HG02852 (cell line): Measurements from ENCODE around the gene ATP5IF1.

ENCODE experiments used
- ATAC-seq: cut with Tn5 transposase; IDR thresholded peaks from one replicate; pipeline ENCODE4 v1.9.1; 2021; ENCODE audit warnings: mild to moderate bottlenecking, moderate library complexity; ENCODE audit not compliant: unreplicated experiment

Gene ATP5IF1

DNA sequence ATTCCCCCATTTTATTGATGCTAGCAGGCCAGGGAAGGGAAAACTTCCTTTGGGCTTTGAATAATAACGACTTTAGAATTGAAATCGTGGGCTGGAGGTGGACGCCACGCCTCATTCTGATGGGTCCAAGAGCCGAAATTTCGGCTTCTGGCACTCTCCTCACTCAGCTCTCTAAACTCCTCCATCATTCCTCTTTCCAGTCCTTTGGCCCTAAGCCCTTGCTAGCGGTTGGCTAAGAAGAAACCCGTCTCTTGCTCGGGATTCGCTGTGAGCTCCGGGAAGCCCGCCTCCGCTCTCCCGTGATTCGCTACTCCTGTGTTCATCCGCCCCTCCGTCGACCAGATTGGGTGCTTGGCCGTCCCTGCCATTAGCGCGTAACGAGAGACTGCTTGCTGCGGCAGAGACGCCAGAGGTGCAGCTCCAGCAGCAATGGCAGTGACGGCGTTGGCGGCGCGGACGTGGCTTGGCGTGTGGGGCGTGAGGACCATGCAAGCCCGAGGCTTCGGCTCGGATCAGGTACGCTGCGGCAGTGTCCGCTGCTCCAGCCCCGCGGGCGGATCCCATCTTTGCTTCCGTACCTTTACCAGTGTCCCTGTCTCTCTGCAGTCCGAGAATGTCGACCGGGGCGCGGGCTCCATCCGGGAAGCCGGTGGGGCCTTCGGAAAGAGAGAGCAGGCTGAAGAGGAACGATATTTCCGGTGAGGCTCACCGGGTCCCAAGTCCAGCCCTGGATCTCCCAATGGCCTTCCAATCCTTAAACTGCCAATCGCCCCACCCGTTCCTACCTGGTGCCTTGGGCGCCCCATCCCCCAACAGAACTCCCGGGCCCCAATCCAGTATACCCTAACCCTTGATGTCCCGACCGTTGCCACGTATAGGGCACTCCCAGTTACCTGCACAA is at the start of gene ATP5IF1:
ATP5IF1 (plus strand) TSS at position 370 of the 901 bp plus-strand sequence; CDS start at position 430, 60 bp downstream.
- ATAC-seq = peak; percentile 84

DNA sequence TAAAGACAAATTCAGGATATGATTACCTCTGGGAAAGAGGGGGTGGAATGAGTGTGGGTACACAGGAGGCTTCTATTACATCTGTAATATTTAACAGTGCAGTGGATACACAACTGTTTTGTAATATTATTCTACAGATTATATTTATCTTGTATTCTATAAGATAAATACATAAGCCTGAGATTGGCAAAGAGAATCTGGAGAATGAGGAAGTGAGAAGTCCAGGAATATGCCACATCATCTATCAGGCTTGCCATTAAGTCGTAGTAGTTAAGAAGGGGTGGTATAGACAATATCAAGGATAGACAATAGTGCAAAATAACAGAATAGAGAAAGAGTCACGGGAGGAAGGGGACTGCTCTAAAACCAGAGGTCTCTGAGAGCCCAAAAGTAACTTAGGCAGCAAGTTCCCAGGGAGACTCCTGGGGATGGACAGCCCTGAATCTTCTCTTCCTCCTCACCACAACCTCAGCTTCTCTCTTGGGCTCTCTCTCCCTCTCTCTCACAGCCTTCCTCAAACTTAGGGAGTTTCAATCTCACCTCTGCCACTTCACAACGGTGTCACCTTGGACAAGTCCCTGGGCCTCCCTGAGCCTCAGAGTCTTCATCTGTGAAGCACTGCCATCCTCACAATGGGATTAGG is 45.5 kb upstream of the ATP5IF1 start:
- no peak for ATAC-seq

DNA sequence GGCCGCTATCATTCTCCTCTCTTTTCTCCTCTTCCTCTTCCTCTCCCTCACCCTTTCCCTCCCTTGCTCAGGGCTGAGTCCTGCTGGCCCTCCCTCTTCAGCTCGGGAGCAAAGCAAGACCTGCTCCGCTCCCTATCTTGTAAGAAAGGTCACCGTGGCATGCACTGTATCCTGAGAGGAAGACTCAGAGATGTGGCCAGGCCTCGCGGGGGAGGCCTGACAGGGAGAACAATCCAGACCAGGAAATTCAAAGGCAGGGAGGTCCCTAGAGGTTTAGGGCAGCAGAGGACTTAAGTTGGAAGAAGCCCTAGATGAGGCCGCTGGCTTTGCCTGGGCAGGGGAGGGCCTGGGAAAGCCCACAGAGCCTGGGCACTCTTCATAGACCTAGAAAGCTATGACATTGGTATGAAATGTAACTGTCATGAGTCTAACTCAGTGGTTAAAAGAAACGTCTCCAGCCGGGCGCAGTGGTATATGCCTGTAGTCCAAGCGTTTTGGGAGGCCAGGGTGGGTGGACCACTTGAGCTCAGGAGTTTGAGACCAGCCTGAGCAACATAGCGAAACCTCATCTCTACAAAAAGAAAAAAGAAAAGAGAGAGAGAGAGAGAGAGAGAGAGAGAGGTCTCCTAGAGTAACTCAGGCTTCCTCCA is 44.8 kb upstream of the ATP5IF1 start:
- no peak for ATAC-seq

DNA sequence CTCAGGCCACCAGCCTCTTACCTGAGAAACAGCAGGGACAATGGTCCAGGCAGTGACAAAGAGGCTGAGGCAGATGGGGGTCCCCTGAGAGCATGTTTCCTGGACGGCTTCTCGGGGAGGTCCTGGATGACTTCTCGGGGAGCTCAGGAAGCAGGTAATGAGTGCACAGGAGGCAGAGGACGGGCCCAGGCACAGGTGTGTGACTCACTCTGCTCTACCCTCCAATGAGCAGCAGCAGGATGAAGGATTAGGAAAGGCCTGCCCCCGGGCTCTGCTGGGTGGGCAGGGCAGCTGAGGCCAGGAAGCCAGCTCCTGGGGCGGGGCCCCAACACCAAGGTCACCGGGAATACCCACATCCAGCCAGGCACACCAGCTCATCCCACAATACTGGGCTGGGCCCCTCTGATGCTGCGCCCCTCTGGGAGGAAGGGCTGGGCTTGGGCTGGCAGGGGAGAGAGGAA is 42.2 kb upstream of the ATP5IF1 start:
- no peak for ATAC-seq

DNA sequence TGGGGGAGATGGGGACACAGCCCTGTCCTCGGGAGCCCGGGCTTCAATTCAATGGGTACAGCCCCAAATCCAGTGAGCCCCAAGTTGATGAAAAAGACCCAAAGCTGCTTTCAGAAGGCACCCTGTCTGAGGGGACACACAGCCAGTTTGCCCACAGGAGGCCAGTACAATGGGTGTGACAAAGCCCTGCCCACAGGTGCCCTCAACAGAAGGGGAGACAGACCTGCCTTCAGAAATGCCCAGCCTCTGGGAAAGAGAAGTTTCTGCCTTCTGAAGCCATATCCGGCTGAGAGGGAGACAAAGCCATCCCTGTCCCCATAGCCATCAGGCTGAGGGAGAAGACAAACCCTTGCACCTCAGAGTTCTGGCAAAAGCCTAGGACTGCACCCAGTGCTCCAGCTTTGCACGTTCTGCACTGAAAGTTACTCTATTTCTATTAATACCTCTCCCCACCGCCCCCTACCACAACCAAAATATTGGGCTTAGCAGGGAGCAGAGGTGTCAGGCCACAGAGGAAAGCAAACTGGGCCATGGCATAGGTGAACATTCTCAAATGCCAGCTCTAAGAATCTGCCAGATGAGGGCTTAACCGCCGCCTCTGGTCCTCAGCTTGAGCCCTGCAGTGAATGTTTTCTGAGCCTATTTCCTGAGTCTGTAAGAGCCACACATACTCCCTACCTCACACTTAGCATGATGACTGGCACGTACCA is 41.4 kb upstream of the ATP5IF1 start:
- no peak for ATAC-seq

DNA sequence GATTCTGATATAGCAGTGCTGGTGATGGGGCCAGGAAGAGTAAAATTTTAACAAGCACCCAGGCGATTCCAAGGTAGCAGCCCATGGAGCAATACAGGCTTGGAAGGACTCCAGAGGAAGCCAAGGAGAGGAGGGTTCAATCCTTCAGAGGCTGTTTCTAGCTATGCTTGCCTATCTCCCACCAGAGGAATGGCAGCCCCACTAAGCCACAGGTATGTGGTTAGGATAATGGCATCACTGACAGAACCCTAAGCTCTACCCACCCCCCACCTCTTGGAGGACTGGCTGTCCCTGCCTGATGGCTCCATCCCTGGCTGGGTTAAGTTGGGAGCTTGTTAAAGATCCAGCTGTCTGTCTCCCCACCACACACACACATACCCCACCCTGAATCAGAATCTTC is 40.1 kb upstream of the ATP5IF1 start:
- ATAC-seq = no peak

DNA sequence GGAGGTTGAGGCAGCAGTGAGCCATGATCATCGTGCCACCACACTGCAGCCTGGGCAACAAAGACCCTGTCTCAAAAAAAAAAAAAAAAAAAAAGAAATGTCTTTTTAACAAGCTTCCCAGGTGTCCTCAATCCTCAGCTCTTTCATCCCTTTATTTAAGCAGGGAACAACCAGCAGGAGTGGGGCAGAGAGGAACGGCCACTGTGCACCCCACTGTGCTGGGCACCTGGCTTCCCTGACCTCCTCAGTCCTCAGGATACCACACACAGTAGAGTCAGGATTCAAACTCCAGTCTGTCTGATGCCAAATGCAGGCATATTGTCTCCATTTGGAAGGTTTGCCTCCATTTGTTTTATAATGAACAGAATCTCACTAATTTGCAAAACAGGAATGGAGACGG is 39.6 kb upstream of the ATP5IF1 start:
- ATAC-seq = no peak

DNA sequence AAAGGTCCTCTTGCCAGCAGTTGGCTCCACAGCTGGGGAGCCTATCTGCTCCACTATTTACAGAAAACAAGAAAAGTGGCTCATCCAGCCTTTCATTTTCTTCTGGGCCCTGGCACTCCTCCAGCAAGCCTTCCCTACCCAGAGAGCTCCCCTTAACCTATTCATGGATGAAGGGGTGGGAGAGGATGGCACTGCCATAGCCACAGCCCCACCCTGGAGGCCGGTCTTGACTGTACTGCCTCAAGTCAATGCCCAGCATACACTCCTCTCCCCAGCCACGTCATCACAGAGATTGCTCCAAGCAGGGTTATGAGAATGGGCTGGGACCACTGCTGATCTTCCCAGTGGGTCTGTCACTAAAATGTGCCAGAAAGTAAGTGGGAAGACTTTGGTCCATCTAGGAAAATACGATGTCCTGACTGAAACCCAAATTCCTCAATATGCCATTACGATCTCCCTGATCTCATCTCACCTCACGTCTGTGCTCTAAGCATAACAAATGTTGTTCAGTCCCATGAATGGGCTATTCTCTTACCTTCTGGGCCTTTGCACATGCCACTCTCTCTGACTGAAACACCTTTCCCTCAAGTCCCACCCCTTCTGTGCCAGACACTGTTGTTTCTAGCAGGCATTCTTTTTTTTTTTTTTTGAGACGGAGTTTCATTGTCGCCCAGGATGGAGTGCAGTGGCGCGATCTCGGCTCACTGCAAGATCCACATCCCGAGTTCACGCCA is 38.1 kb upstream of the ATP5IF1 start:
- no peak for ATAC-seq

DNA sequence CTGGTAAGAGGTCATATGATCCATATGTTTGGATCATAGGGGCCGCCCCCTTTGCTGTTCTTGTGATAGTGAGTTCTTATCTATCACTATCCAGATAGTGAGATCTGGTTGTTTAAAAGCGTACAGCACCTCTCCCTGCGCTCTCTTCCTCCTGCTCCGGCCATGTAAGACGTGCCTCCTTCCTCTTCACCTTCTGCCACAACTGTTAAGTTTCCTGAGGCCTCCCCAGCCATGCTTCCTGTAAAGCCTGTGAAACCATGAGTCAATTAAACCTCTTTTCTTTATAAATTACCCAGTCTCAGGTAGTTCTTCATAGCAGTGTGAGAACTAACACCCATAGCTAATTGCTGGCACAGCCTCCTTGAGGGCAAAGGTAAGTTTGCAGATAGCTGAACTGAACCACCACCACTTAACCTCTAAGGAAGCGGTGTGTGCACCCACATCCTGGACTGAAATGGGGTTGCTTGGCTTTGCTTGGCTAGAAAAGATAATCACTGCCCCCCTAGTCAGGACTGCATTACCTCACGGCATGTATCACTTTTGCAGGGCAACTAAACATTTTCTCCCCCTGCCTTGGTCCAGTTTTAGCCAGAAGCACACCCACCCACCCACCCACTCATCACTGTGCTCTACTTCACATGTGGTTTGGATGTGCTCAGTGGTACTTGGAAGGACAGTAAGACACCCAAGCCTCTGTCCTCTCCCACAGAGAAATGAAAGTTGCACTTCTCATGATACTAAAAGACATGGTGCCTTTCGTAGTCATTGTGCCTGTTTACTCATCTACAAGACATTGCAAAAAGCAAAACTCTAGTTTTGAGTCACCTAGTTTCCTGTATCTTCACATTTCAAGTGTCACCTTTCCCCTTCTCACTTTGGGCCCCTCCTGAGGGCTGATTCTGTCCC is 36.3 kb upstream of the ATP5IF1 start:
- peak; percentile 85 for ATAC-seq

DNA sequence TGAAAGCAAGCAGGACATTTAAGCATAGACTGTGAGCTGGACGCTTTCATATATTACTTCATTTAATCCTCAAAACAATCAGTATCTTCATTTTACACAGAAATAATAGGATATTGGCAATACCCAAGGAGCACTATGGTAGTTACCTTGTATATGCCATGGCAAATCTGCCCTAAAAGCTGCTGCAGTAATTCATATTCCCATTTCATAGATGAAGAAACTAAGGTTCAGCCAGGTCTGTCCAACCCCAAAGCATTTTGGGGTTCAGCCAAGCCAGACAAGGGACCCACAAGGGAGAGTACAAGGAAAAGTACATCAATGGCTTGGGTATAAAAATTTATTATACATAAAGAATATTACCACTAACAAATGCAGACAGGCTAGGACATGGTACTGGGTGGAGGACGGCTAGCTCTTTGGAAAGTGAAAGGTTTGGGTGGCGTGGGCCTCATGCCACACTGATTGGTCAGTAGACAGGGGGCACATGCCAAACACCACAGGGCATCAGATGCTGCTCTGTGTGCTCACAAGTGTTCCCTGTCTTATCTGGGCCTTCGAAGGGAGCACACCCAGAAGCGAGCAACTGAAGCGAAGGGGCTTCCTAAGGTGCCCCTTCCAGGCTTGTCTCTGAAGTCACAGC is 35.6 kb upstream of the ATP5IF1 start:
- ATAC-seq = no peak

DNA sequence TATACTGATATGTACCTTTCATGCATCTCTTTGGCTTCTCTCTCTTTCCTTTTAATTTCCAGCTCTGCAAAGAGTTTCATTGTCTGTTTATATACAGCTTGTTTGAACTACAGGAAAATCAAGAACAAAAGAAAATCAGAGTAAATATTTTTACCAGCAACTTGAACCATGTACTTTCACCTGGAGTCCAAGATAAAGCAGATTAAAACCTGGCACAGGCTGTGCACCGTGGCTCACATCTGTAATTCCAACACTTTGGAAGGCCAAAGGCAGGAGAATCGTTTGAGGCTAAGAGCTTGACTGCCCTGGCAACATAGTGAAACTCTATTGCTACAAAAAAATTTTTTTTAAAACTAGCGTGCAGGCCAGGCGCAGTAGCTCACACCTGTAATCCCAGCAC is 30.7 kb upstream of the ATP5IF1 start:
- ATAC-seq = no peak

DNA sequence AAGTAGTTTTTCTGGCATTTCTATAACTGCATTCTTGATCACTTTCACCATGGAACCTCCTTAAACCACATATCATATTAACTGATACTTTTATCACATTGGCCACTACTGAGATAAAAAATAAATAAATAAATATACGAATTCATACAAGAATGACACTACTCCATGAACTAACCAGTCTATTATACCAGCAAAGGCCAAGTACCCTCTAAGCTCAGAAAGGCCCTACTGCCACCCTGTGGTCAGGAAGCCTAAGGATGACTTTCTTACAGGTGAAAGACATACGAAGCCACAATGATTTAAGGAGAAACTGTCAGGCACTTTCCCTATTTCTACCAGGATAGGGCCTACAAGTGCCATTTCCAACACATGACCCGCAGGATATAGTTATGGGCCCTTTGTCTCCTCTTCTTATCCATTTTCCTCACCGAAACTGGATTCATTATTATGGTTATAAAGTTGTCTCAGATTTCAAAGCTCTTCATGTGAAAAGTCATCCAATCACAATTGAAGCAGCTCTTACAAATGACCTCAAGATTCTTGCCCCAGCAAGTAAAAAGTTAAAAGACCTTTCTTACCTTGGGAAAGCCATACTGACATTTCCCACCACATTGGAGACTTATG is 27.0 kb upstream of the ATP5IF1 start:
- no peak for ATAC-seq

DNA sequence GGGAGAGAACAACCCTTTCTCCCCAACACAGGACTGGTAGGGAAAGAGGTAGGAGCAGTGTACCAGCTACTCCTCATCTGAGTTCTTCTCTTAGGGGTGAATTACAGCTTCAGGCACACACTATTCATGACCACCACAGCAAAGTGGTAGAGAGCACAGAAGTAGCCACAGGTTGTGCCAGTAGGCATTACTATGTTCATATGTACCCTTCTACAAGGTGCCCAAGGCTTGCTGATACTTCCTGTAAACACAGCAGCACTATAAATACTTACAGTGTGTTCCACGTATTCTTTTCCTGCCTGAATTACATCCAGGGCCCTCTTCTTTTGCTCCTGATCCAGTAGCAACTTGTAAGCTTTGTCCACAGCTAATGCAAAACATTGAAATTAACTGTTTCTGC is 26.2 kb upstream of the ATP5IF1 start:
- no peak for ATAC-seq

DNA sequence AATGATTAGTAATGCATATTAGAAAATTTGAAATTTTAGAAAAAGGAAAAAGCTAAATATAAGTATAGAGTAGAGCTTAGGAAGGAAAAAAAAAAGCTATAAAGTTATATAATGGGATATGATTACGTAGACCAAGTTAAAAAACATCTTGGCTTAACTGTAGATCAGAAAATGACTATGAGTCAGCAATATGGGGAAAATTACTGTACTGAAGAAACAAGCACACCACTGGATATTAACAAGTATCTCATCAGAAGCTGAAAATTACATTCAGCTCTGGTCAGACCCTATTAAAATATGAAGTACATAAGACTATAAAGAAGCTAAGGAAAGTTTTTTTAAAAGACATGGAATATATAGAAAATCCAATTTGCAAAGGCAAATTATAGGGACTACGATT is 22.6 kb upstream of the ATP5IF1 start:
- ATAC-seq = no peak

DNA sequence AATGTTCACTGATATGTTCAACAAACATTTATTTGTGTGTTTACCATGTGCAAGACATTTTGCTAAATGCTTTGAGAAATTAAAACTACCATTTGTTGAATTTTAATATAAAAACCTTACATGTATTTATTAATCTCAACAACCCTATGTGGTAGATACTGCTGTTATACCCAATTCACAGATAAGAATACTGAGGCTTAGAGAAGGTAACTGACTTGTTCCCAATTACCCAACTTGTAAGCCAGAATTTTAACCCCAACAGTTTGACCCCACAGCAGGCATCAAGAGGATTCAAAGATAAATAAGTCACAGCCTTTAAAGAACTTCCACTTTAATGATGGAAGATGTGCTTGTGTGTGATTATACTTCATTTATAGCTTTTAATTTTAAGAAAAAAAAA is 6.8 kb upstream of the ATP5IF1 start:
- no peak for ATAC-seq

DNA sequence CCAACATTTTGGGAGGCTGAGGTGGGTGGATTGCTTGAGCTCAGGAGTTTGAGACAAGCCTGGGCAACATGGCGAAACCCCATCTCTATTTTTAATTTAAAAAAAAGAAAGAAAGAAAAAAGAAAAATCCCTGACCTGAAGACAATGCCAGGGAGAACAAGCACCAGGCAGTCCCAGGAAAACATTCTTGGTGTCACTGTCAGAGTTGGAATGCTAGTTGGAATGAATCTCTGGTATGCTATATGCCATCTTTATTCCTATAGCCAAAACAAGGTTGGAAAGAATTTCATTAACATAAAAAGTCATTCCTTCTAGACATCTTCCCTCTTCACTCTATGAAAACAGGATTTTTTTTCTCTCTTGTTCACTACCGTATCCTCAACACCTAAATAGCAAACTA is 5.9 kb upstream of the ATP5IF1 start:
- no peak for ATAC-seq

DNA sequence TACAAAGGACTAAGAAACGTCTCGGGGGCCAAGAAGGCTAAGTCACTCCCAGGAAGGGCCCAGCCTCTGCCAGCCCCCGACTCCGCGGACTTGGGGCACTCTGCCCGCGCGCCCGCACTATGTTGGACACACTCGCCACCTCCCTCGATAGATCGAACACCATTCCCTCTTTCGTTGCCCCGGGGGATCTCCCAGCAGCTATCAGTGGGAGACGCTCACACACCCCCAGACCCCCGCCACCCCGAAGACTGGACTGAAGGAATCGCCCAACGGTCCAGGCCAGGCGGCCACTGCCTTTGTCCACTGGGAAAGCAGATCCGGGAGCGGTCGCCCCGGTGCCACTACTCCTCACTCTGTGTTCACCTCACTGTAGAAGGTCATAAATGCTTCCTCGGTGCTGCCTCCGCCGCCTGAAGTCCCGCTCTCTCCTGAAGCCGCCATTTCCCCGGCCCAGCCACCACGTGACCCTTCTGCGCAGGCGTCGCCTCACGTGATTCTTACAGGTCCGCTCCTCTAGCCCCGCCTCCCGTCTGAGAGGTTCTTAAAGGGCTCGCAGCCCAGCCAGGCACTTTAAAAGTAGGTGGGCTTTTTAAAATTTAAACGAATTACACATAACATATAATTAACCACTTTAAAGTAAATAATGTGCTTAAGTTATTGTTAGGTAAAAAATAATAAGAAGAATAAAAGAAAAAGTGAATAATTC is 3.2 kb upstream of the ATP5IF1 start, which contains the start of gene DNAJC8:
DNAJC8 (minus strand) TSS at position 472 of the 706 bp plus-strand sequence; CDS start at position 441, 31 bp downstream.
- peak; percentile 54 for ATAC-seq

DNA sequence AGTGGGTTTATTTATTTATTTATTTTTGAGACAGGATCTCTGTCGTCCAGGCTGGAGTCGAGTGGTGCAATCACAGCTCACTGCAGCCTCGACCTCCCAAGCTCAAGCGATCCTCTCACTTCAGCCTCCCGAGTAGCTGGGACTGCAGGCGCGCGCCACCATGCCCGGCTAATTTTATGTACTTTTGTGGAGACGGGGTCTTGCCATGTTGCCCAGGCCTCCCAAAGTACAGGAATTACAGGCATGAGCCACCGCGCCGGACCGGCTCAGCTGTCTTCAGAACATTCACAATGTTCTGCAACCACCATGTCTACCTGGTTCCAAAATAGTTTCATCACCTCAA is 2.7 kb upstream of the ATP5IF1 start:
- ATAC-seq = no peak
